Common myeloid progenitor, CD34-positive (primary cell): ENCODE results near the gene FRY.

Source experiments
- CTCF ChIA-PET: fragments of 350-600 bp; sonication (Branson Sonifier 250); formaldehyde crosslinking; loops from one replicate; lab custom pipeline; 2021; ENCODE audit warnings: antibody characterized with exemption; lab: Charles Lee
- POLR2A ChIA-PET: fragments of 350-600 bp; sonication (Branson Sonifier 250); formaldehyde crosslinking; loops from one replicate; lab custom pipeline; 2021; ENCODE audit warnings: antibody characterized with exemption; lab: Charles Lee
- DNase-seq, 3 donors: peaks; one replicate each; pipeline versions ENCODE4 v3.0.0 to v3.0.0-alpha.2; 2013
- H3K27ac ChIP-seq, 2 experiments: 1 replicate in 1 of 2; 2 replicates in 1 of 2; pipeline ENCODE4 v1.7.0; 2013; ENCODE audit warnings: inconsistent platforms in 2 of 2, low read length in 2 of 2, mild to moderate bottlenecking in 2 of 2, low read depth in 1 of 2, moderate library complexity in 1 of 2; ENCODE audit not compliant: severe bottlenecking in 2 of 2, insufficient read depth in 1 of 2, poor library complexity in 1 of 2
- H3K27me3 ChIP-seq, 5 experiments: replicated peaks in 2 of 5; 1 replicate in 3 of 5; 2 replicates in 2 of 5; pipeline versions ENCODE4 v1.6.1 to v1.7.0; 2013; ENCODE audit warnings: low read length in 4 of 5, mild to moderate bottlenecking in 2 of 5, moderate library complexity in 2 of 5, inconsistent platforms in 1 of 5; ENCODE audit not compliant: insufficient read depth in 5 of 5, control insufficient read depth in 4 of 5
- H3K36me3 ChIP-seq, 4 experiments: 1 replicate in 2 of 4; 2 replicates in 2 of 4; pipeline versions ENCODE4 v1.6.1 to v1.7.0; 2013; ENCODE audit warnings: low read length in 3 of 4, control low read depth in 1 of 4, mild to moderate bottlenecking in 1 of 4; ENCODE audit not compliant: control insufficient read depth in 4 of 4, insufficient read depth in 4 of 4
- H3K4me1 ChIP-seq, 4 experiments: 1 replicate in 3 of 4; 2 replicates in 1 of 4; pipeline versions ENCODE4 v1.6.1 to v1.7.1; 2013; ENCODE audit warnings: low read length in 3 of 4, mild to moderate bottlenecking in 3 of 4, control low read depth in 1 of 4, inconsistent platforms in 1 of 4, moderate library complexity in 1 of 4; ENCODE audit not compliant: control insufficient read depth in 4 of 4, insufficient read depth in 4 of 4; ENCODE audit errors: control extremely low read depth in 1 of 4
- H3K4me3 ChIP-seq, 7 experiments: 1 replicate in 4 of 7; 2 replicates in 3 of 7; pipeline versions ENCODE4 v1.5.1 to v1.7.0; 2013; ENCODE audit warnings: mild to moderate bottlenecking in 7 of 7, low read length in 6 of 7, moderate library complexity in 6 of 7, inconsistent platforms in 2 of 7, low read depth in 2 of 7, control low read depth in 1 of 7; ENCODE audit not compliant: insufficient read depth in 4 of 7, control insufficient read depth in 1 of 7; ENCODE audit errors: extremely low read depth in 1 of 7
- H3K9me3 ChIP-seq, 5 experiments: 1 replicate in 4 of 5; 2 replicates in 1 of 5; pipeline versions ENCODE4 v1.6.1 to v1.7.1; 2013; ENCODE audit warnings: low read length in 4 of 5, mild to moderate bottlenecking in 2 of 5, inconsistent platforms in 1 of 5, low read depth in 1 of 5, moderate library complexity in 1 of 5; ENCODE audit not compliant: control insufficient read depth in 4 of 5, insufficient read depth in 2 of 5; ENCODE audit errors: control extremely low read depth in 1 of 5
- WGBS: methylation state at CpG from one replicate; pipeline ENCODE4 v1.1.5; 2013; ENCODE audit not compliant: insufficient coverage; 5-methylcytosine and 5-hydroxymethylcytosine counted together

Gene FRY

DNA sequence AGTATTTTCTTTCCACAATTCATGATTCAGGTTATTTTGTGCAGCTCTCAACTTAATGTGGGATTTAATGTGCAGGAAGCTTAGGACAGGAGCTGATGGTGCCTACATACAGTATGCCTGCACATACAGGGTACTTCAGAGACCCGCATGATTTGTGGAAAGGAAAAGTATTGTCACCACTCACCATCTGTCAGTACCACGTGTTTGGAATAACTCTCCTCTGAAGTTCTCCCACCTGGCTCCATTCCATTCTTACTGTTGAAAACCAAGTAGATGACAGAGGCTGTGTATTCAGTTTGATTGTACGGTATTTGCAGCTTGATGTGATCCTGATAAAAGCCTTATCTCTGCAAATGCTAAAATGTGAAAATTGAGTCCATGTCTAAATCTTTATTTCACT is 197.9 kb downstream of the FRY start:
- Histone ChIP-seq H3K36me3 (peaks cover 11 to 79% (median 32%) of the 10 kb centered on the region in 4 experiments), H3K4me3 (no peak overlapping the region), H3K27me3 (no peaks in the 10 kb centered on the region), H3K27ac (no peak overlapping the region), H3K4me1 (no peaks in the 10 kb centered on the region), H3K9me3 (no peaks in the 10 kb centered on the region)
- ChIA-PET POLR2A (no interaction called here), CTCF (interaction anchor here (0.7 to 1.3 kb wide), 4 partner anchors 15 to 199 kb away, joined by 3 to 4 read pairs (median 3); no protein-coding TSS in a partner anchor)
- WGBS = 88% methylated on average over 1 of the region's 3 CpGs
- DNase-seq = no peak

DNA sequence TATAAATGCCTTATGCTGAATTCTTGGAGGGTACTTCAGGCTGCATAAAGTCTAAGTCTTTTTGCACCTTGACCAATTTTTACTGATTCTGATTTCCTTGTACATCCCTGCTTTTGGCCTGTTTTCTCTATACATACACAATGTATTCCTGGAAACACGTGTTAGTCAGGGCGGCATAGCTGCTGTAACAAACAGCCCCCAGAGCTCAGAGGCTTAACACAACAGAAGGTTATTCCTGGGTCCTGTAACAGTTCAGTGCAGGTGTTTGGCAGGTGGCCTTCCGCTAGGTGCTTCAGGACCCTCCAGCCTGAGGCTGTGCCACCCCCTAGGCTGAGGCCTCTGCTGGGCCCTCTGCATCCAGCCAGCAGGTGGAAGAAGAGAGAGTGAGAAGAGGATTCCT is 200.7 kb downstream of the FRY start:
- no peak overlapping the region for H3K27ac ChIP-seq
- ChIA-PET CTCF (no interaction called here), POLR2A (no interaction called here)
- no peaks in the 10 kb centered on the region for H3K27me3 ChIP-seq
- no peak overlapping the region for H3K4me3 ChIP-seq
- peaks cover 11 to 73% (median 29%) of the 10 kb centered on the region in 4 experiments for H3K36me3 ChIP-seq
- WGBS = 100% methylated on average over 3 of the region's 3 CpGs
- H3K9me3 ChIP-seq = no peaks in the 10 kb centered on the region
- no peak for DNase-seq
- H3K4me1 ChIP-seq = peaks cover 0 to 2% (median 0%) of the 10 kb centered on the region in 4 experiments

DNA sequence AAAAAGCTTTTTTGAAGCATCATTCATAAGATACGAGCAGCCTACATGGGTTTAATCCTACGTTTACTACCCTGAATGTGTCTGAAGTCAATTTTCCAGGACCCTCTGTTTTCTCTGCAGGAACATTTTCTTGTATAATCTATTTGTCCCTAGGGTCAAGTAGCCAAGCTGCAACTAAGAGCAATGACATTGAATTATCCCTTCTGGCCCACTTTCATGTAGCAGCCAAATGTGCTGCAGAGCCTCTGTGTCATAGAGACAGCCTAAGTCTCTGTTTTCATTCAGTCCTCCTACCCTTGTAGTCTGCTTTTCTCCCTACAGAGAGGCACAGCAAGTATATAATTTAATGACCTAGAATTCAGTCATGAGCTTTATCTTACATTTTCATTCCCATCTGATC is 201.5 kb downstream of the FRY start:
- H3K36me3 ChIP-seq = peaks cover 11 to 73% (median 34%) of the 10 kb centered on the region in 4 experiments
- no peaks in the 10 kb centered on the region for H3K27me3 ChIP-seq
- ChIA-PET POLR2A (no interaction called here), CTCF (no interaction called here)
- 100% methylated on average over 2 of the region's 2 CpGs for WGBS
- H3K27ac ChIP-seq = no peak overlapping the region
- no peaks in the 10 kb centered on the region for H3K9me3 ChIP-seq
- H3K4me1 ChIP-seq = peaks cover 0 to 2% (median 0%) of the 10 kb centered on the region in 4 experiments
- H3K4me3 ChIP-seq = no peak overlapping the region
- DNase-seq = no peak

- Histone ChIP-seq H3K4me1 (peaks cover 0 to 2% (median 0%) of the 10 kb centered on the region in 4 experiments), H3K9me3 (no peaks in the 10 kb centered on the region), H3K27me3 (no peaks in the 10 kb centered on the region), H3K4me3 (no peak overlapping the region), H3K36me3 (peaks cover 8 to 80% (median 34%) of the 10 kb centered on the region in 4 experiments), H3K27ac (peak overlapping the region in 1 of 2 experiments; percentile 36)
- DNase-seq = peak; percentile 3 to 46 (median 42)
- WGBS = 100% methylated on average over 1 of the region's 2 CpGs
- CTCF ChIA-PET = interaction anchor here (0.8 to 3.0 kb wide), 6 partner anchors 10 to 157 kb away, joined by 3 to 18 read pairs (median 3); no protein-coding TSS in a partner anchor
- POLR2A ChIA-PET = no interaction called here
Measured at GRCh38 chr13:32234914-32235313, 203.3 kb downstream of the FRY start.

DNA sequence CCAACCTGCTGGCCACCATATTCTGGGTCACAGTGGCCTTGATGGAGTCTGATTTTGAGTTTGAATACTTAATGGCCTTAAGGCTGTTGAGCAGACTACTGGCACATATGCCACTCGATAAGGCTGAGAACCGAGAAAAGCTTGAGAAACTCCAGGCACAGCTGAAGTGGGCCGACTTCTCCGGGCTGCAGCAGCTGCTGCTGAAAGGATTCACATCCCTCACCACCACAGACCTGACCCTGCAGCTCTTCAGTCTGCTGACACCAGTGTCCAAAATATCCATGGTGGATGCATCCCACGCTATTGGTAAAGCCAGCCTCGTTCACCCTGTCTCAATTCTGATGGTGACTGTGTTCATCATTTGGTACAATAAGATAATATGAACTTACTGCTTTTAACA is 206.1 kb downstream of the FRY start:
- CTCF ChIA-PET = interaction anchor here (0.7 to 1.6 kb wide), 2 partner anchors 10 to 17 kb away, joined by 3 to 4 read pairs; no protein-coding TSS in a partner anchor
- Histone ChIP-seq H3K4me1 (peaks cover 0 to 2% (median 0%) of the 10 kb centered on the region in 4 experiments), H3K36me3 (peaks cover 13 to 80% (median 28%) of the 10 kb centered on the region in 4 experiments), H3K9me3 (no peaks in the 10 kb centered on the region), H3K4me3 (no peak overlapping the region), H3K27ac (no peak overlapping the region), H3K27me3 (no peaks in the 10 kb centered on the region)
- WGBS = 100% methylated on average over 4 of the region's 6 CpGs
- no peak for DNase-seq
- POLR2A ChIA-PET = no interaction called here

- ChIA-PET POLR2A (no interaction called here), CTCF (interaction anchor here (2.5 kb wide), 1 partner anchor 8 kb away, joined by 18 read pairs; no protein-coding TSS in a partner anchor)
- peaks cover 0 to 5% (median 0%) of the 10 kb centered on the region in 4 experiments for H3K4me1 ChIP-seq
- DNase-seq = no peak
- H3K36me3 ChIP-seq = peaks cover 3 to 63% (median 18%) of the 10 kb centered on the region in 4 experiments
- H3K27ac ChIP-seq = no peak overlapping the region
- no peaks in the 10 kb centered on the region for H3K9me3 ChIP-seq
- no peak overlapping the region for H3K4me3 ChIP-seq
- H3K27me3 ChIP-seq = no peaks in the 10 kb centered on the region
- 95% methylated on average over 3 of the region's 5 CpGs for WGBS
Measured at GRCh38 chr13:32243695-32244094, 212.1 kb downstream of the FRY start.

- DNase-seq = no peak
- Histone ChIP-seq H3K4me1 (peaks cover 0 to 13% (median 0%) of the 10 kb centered on the region in 4 experiments), H3K27ac (no peak overlapping the region), H3K4me3 (no peak overlapping the region), H3K36me3 (peaks cover 3 to 62% (median 17%) of the 10 kb centered on the region in 4 experiments), H3K9me3 (no peaks in the 10 kb centered on the region), H3K27me3 (no peaks in the 10 kb centered on the region)
- ChIA-PET POLR2A (no interaction called here), CTCF (interaction anchor here (0.7 to 2.5 kb wide), 16 partner anchors 9 to 336 kb away, joined by 3 to 18 read pairs (median 4); no protein-coding TSS in a partner anchor)
- WGBS = 100% methylated on average over 1 of the region's 5 CpGs
Measured at GRCh38 chr13:32245555-32245954, 214.0 kb downstream of the FRY start.
